ENCODE data around the gene GDPD2. TPM values are rescaled to one million over a fixed set of nuclear protein-coding genes. Genes with fewer than 3 reads are reported as not detected.

Gene GDPD2
- total RNA-seq, 4 donors from 2014 or later = 0.21 TPM; not detected in 3

GRCh38 chrX:70433848-70434351, 10.8 kb downstream of the GDPD2 start:
- H3K27ac ChIP-seq = peak overlapping the region; percentile 60 to 70
- TF ChIP-seq POLR2A (IDR thresholded peaks at IDR 0.05) = no peak
- TF ChIP-seq, protein P1, sequence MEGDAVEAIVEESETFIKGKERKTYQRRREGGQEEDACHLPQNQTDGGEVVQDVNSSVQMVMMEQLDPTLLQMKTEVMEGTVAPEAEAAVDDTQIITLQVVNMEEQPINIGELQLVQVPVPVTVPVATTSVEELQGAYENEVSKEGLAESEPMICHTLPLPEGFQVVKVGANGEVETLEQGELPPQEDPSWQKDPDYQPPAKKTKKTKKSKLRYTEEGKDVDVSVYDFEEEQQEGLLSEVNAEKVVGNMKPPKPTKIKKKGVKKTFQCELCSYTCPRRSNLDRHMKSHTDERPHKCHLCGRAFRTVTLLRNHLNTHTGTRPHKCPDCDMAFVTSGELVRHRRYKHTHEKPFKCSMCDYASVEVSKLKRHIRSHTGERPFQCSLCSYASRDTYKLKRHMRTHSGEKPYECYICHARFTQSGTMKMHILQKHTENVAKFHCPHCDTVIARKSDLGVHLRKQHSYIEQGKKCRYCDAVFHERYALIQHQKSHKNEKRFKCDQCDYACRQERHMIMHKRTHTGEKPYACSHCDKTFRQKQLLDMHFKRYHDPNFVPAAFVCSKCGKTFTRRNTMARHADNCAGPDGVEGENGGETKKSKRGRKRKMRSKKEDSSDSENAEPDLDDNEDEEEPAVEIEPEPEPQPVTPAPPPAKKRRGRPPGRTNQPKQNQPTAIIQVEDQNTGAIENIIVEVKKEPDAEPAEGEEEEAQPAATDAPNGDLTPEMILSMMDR (IDR thresholded peaks at IDR 0.05) = peak; percentile 38 to 54 (median 52)
- no peaks in the 10 kb centered on the region for H3K36me3 ChIP-seq
- no peaks in the 10 kb centered on the region for H3K4me1 ChIP-seq
- DNase-seq = peak; percentile 46 to 56
- H3K27me3 ChIP-seq = no peaks in the 10 kb centered on the region
- H3K9me3 ChIP-seq = no peaks in the 10 kb centered on the region
- H3K4me3 ChIP-seq = peak overlapping the region; percentile 38 to 49
- intact Hi-C loops (cut with DNase I; ENCODE audit: low total_unique reads) = no loop called here

DNA sequence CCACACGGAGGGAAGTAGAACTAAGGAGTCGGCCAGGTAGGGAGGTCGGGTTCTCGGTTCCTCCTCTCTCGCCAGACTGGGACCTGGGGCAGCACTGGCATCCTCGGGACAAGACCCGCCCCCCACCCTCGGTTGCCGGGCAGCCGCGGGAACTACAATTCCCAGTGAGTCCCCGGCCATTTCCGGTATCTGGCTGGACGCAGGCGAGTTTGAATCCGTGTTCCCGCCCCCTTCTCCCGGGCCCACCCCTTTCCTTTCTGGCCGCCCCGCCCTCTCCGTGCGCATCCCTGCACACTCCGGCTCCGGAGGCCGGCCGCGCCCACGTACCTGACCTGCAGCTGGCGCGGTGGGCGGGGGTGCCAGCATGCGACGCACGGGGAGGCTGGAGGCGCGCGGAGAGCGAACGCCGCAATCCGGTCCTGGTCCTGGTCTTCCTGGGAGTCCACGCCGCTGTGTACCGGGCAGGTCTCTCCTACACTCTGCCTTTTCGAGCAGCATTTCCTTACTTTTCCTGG, 11.3 kb downstream of the GDPD2 start:
- peak overlapping the region; percentile 38 to 49 for H3K4me3 ChIP-seq
- intact Hi-C loops (cut with DNase I; ENCODE audit: low total_unique reads) = no loop called here
- TF ChIP-seq, protein P1 (IDR thresholded peaks at IDR 0.05) = no peak
- peak; percentile 28 to 48 for TF ChIP-seq POLR2A (IDR thresholded peaks at IDR 0.05)
- H3K27ac ChIP-seq = peak overlapping the region; percentile 60 to 70
- H3K9me3 ChIP-seq = no peaks in the 10 kb centered on the region
- H3K36me3 ChIP-seq = no peaks in the 10 kb centered on the region
- peak; percentile 85 to 88 for DNase-seq
- H3K4me1 ChIP-seq = no peaks in the 10 kb centered on the region
- no peaks in the 10 kb centered on the region for H3K27me3 ChIP-seq

DNA sequence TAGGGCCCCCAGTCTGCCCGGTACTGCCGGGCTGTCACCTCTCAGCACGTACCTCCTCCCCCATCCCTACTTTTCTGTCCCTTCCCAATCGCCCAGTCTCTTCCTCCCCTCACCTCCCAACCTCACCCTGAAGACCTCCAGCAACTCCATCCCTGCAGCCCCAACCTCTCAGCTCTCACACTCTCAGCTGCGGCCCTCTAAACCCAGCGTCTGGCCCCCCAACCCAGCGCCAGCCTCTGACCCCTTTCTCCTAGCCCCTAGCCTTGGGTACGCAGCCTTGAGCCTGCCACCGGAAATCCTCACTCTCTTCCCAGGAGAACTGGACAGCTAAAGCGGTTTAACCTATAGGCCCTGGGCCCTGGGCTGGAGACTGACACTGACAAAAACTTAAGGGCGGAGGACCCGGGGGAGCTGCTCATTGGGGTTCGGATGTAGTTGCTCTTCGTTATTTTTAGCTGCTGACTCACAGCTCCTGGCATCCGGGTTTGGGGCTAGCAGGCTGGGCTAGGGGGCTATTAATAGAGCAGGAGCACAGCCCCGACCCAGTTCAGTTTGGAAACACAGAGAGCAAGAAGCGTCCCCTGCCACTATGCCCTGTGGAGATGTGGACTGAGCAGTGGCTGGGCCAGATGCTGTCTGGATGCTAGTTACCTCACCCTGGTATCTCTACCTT, 11.9 kb downstream of the GDPD2 start:
- TF ChIP-seq, protein P1 (IDR thresholded peaks at IDR 0.05) = no peak
- TF ChIP-seq POLR2A (IDR thresholded peaks at IDR 0.05) = no peak
- Histone ChIP-seq H3K27me3 (no peaks in the 10 kb centered on the region), H3K27ac (peak overlapping the region; percentile 60 to 70), H3K9me3 (no peaks in the 10 kb centered on the region), H3K4me3 (peak overlapping the region; percentile 38 to 49), H3K36me3 (no peaks in the 10 kb centered on the region), H3K4me1 (no peaks in the 10 kb centered on the region)
- peak; percentile 48 to 55 for DNase-seq
- intact Hi-C loops (cut with DNase I; ENCODE audit: low total_unique reads) = no loop called here

GRCh38 chrX:70436343-70436742, 13.2 kb downstream of the GDPD2 start:
- no peaks in the 10 kb centered on the region for H3K27me3 ChIP-seq
- intact Hi-C loops (cut with DNase I; ENCODE audit: low total_unique reads) = no loop called here

DNA sequence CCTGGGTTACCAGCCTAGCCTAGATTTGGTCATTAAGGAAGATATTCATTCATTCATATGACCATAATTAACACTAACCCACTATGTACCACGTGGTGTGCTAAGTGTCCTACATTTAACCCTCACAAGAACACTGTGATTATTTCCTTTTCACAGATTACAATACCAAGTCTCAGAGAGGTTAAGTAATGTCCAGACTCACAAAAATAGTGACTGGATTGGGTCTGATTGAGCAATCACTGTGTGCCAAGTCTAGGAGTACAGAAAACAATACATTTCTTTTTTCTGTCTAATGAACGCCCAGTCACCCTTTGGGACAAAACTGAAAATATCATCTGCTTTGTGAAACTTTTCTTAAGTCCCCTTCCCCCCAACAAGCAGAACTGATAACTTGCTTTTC, 13.9 kb downstream of the GDPD2 start:
- Histone ChIP-seq H3K4me3 (no peak overlapping the region), H3K27me3 (no peaks in the 10 kb centered on the region)
- intact Hi-C loops (cut with DNase I; ENCODE audit: low total_unique reads) = no loop called here

More at GRCh38 chrX:70436343-70436742, 13.2 kb downstream of the GDPD2 start:
- Histone ChIP-seq H3K36me3 (no peaks in the 10 kb centered on the region), H3K4me1 (no peaks in the 10 kb centered on the region), H3K4me3 (no peak overlapping the region), H3K9me3 (no peaks in the 10 kb centered on the region), H3K27ac (no peak overlapping the region)
- TF ChIP-seq POLR2A (IDR thresholded peaks at IDR 0.05) = no peak
- TF ChIP-seq, protein P1 (IDR thresholded peaks at IDR 0.05) = no peak
- no peak for DNase-seq

More for the DNA sequence above, 13.9 kb downstream of the GDPD2 start:
- no peak for DNase-seq
- H3K9me3 ChIP-seq = no peaks in the 10 kb centered on the region
- no peak for TF ChIP-seq POLR2A (IDR thresholded peaks at IDR 0.05)
- TF ChIP-seq, protein P1 (IDR thresholded peaks at IDR 0.05) = no peak
- H3K36me3 ChIP-seq = no peaks in the 10 kb centered on the region
- no peaks in the 10 kb centered on the region for H3K4me1 ChIP-seq
- H3K27ac ChIP-seq = no peak overlapping the region
